Measurements from ENCODE around the gene PCDHGA2. TPM values are rescaled to one million over a fixed set of nuclear protein-coding genes. Genes with fewer than 3 reads are reported as not detected.

PCDHGA2 gene
- total RNA-seq, 1 experiment from 2014 or later: not detected

DNA sequence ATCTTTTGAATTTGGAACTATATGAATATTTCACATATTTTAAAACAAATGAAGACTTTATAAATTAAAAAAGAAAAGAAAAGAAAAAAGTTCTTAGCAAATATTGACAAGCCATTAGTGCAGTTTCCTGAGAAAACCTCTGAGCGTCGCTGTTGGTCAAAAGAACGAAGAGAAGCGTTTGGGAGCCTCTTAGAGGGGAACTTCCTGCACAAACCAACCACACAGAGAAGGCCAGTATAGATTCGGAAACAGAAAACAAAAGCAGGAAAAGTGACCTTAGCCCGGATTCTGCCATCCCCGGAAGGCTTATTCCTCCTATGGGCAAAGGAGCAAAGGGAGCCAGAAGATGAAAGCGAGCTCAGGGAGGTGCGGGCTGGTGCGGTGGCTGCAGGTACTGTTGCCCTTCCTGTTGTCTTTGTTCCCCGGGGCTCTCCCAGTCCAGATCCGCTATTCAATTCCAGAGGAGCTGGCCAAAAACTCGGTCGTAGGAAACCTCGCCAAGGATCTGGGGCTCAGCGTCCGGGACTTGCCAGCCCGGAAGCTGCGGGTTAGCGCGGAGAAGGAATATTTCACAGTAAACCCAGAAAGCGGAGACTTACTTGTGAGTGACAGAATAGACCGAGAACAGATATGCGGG lies 21.3 kb downstream of the PCDHGA2 start, which contains the start of gene PCDHGB2:
TSS of gene PCDHGB2 (plus strand) at position 205 of the 637 bp plus-strand sequence. CDS start at position 347, 142 bp downstream.
- intact Hi-C loops (cut with micrococcal nuclease; ENCODE audit: unreplicated experiment): no loop called here
- no peak for TF ChIP-seq CTCF (IDR thresholded peaks at IDR 0.05; ENCODE audit: unreplicated experiment)
- no peak within 1 kb of the TSS for H3K27ac Mint-ChIP-seq (ENCODE audit: unreplicated experiment)
- H3K27me3 Mint-ChIP-seq (ENCODE audit: unreplicated experiment): no peaks in the 10 kb centered on the region
- no peak for DNase-seq
- no peak within 1 kb of the TSS for H3K4me3 Mint-ChIP-seq (ENCODE audit: low read depth, unreplicated experiment)
- peaks cover 23% of the 10 kb centered on the region for H3K9me3 Mint-ChIP-seq (ENCODE audit: low read depth, unreplicated experiment)
- BruUV-seq (replicated peaks): no TSS peak
- CTCF ChIA-PET: no interaction called here
- peaks cover 3% of the 10 kb centered on the region for H3K36me3 Mint-ChIP-seq (ENCODE audit: insufficient read depth, unreplicated experiment)
- H3K4me1 Mint-ChIP-seq (ENCODE audit: low read depth, unreplicated experiment): no peaks in the 10 kb centered on the region

DNA sequence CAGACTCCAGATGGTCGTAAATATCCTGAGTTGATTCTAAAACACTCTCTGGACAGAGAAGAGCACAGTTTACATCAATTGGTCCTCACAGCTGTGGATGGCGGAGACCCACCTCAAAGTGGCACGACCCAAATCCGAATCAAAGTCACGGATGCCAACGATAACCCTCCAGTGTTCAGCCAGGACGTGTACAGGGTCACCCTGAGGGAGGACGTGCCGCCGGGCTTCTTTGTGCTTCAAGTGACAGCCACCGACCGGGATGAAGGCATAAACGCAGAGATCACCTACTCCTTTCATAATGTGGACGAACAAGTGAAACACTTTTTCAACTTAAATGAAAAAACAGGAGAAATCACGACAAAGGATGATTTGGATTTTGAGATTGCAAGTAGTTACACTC lies 22.1 kb downstream of the PCDHGA2 start:
- no peak for DNase-seq
- intact Hi-C loops (cut with micrococcal nuclease; ENCODE audit: unreplicated experiment): no loop called here
- Mint-ChIP-seq H3K9me3 (ENCODE audit: low read depth, unreplicated experiment) (peaks cover 25% of the 10 kb centered on the region), H3K27ac (ENCODE audit: unreplicated experiment) (no peak overlapping the region), H3K4me1 (ENCODE audit: low read depth, unreplicated experiment) (no peaks in the 10 kb centered on the region), H3K36me3 (ENCODE audit: insufficient read depth, unreplicated experiment) (peaks cover 3% of the 10 kb centered on the region), H3K27me3 (ENCODE audit: unreplicated experiment) (no peaks in the 10 kb centered on the region), H3K4me3 (ENCODE audit: low read depth, unreplicated experiment) (no peak overlapping the region)
- CTCF ChIA-PET: no interaction called here
- BruUV-seq (replicated peaks): no TSS peak
- TF ChIP-seq CTCF (IDR thresholded peaks at IDR 0.05; ENCODE audit: unreplicated experiment): no peak

DNA sequence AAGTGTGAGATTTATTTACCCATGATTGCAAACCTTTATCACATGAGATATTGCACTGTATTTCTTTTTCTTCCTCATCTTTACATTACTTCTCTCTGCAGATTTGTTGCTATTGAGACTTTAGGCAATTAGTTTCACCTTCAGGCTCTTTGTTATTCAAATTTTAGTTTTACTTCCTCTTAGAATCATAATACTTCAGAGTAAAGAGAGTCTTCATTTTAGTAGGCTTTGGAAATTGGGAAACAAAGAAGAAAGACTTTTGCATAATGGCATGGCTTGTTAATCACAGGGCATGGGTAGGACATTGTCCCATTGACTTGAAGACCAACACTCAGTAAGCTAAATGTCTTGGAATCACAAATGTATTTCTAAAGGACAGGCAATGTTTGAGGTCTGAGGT lies 24.2 kb downstream of the PCDHGA2 start:
- peaks cover 26% of the 10 kb centered on the region for H3K9me3 Mint-ChIP-seq (ENCODE audit: low read depth, unreplicated experiment)
- CTCF ChIA-PET: no interaction called here
- no peaks in the 10 kb centered on the region for H3K4me1 Mint-ChIP-seq (ENCODE audit: low read depth, unreplicated experiment)
- intact Hi-C loops (cut with micrococcal nuclease; ENCODE audit: unreplicated experiment): no loop called here
- no peak for TF ChIP-seq CTCF (IDR thresholded peaks at IDR 0.05; ENCODE audit: unreplicated experiment)
- no peak overlapping the region for H3K4me3 Mint-ChIP-seq (ENCODE audit: low read depth, unreplicated experiment)
- DNase-seq: no peak
- BruUV-seq (replicated peaks): no TSS peak
- H3K27ac Mint-ChIP-seq (ENCODE audit: unreplicated experiment): no peak overlapping the region
- H3K27me3 Mint-ChIP-seq (ENCODE audit: unreplicated experiment): no peaks in the 10 kb centered on the region
- H3K36me3 Mint-ChIP-seq (ENCODE audit: insufficient read depth, unreplicated experiment): peaks cover 3% of the 10 kb centered on the region

DNA sequence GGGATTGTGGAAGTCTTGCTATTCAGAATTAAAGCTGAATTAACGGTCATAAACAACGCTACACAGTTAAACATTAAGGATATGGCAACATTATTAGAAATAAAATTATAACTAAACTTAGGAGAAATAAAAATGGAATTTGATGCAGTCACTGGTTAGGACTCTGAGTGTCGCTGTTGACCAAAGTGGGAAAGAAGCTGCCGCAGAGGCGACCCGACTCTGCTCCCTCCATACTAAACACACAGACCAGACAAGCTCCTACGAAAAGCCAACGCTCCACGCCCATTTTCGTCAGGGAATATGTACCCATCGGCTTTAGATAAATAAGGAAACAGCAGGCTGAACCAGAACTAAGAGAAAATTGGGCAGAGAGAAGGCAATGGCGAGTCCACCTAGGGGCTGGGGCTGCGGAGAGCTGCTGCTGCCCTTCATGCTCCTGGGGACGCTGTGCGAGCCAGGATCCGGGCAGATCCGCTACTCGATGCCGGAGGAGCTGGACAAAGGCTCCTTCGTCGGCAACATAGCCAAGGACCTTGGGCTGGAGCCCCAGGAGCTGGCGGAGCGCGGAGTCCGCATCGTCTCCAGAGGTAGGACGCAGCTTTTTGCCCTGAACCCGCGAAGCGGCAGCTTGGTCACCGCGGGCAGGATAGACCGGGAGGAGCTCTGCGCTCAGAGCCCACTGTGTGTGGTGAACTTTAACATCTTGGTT lies 25.5 kb downstream of the PCDHGA2 start, which contains the start of gene PCDHGA5:
TSS of gene PCDHGA5 (plus strand) at position 211 of the 709 bp plus-strand sequence. CDS start at position 380, 169 bp downstream.
- Mint-ChIP-seq H3K36me3 (ENCODE audit: insufficient read depth, unreplicated experiment) (peaks cover 3% of the 10 kb centered on the region), H3K27me3 (ENCODE audit: unreplicated experiment) (no peaks in the 10 kb centered on the region), H3K9me3 (ENCODE audit: low read depth, unreplicated experiment) (peaks cover 20% of the 10 kb centered on the region), H3K4me1 (ENCODE audit: low read depth, unreplicated experiment) (no peaks in the 10 kb centered on the region), H3K27ac (ENCODE audit: unreplicated experiment) (no peak within 1 kb of the TSS), H3K4me3 (ENCODE audit: low read depth, unreplicated experiment) (no peak within 1 kb of the TSS)
- CTCF ChIA-PET: no interaction called here
- BruUV-seq (replicated peaks): no TSS peak
- no peak for DNase-seq
- TF ChIP-seq CTCF (IDR thresholded peaks at IDR 0.05; ENCODE audit: unreplicated experiment): no peak
- intact Hi-C loops (cut with micrococcal nuclease; ENCODE audit: unreplicated experiment): no loop called here
